NCI-H1694 treated with DMSO at 0.1 percent for 48 hours (cell line): ENCODE data around the gene IPMK.
"Not testable (repeated sequence)": the region's sequence is repeated elsewhere in the genome, so short reads cannot be mapped to it uniquely, and the experiment has no call there.

ENCODE experiments used
- DNase-seq: peaks from one replicate; lab custom pipeline; 2025; lab: John Stamatoyannopoulos, UW

Gene IPMK

DNA sequence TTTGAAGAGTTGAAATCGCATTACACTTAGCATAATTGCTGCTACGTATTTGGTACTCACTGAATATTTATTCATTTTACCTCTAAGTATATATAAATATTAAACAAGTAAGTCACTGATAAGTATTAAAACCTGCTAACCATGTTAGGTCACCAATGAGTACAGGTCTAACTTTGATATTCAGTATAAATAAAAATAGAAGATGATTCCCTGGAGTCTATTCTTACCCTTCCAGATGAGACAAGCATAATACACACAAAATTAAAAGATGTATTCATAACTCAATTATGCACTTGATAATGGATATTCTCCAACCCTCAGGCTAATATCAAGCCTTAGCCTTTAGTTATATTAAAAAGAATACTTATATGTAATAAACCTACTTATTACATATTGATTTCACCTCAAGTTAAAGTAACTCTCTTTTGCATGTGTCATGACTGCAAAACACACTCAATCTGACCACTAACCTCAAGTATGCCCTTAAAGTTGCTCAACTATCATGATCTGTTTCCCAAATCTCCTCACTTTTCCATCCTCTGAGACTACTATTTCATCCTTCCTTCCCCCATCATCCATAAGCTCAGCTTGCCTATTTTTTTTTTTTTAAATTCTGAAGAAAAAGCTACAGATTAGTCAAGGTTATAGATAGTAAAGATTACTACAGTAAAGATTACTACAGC lies 46.8 kb downstream of the IPMK start:
- DNase-seq, result no peak

DNA sequence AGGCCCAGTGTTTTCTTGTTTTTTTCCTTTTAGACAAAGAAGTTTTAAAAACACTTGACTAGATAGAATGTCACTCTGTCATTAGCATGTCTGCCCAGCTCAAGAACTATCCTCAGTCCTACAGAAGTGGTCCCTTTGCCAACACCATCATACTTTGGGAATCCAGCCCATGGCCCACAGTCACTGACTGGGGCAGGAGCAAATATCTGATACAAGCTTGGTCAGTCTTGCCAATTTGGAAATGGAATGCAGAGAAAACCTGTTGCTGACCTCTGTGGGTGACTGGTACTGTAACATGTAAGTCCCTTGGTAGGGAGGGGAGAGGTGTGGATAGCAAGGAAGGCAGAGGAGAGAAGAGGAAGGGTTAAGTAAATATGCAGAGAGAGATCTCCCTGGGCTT lies 47.8 kb downstream of the IPMK start:
- no peak for DNase-seq

DNA sequence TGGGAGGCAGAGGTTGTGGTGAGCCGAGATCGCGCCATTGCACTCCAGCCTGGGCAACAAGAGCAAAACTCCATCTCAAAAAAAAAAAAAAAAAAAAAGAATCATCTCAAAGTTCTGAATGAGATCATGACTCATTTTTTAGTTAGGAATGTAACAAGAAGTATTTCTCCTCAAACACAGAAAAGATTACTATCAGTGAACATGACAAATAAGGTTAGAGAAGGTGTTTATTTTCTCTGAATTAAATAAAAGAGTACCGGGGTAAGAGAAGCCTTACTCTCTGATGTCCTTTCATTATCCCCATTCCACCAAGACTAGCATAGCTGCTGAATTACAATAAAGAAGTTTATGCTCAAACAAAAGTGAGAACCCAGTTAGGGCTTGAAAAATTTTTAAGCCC lies 50.1 kb downstream of the IPMK start:
- DNase-seq, result no peak

DNA sequence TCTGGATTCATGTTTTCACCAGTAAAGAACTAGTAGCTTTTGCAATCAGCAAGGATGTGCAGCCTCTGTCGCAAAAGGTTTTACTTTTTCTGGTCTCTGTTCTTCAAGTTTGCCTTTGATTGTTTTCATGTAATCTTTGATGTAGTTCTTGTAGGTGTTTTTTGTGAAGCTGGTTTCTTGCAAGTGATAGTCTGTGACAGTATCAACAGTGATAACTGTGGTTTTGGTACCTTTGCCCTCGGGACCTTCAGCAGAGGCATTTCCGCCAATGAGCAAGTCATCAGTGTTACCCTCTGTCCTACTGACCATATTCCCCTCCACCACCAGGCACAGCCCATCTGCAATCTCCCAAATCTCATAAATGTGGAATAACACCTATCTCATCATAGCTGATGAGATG lies 55.1 kb downstream of the IPMK start:
- no peak for DNase-seq

DNA sequence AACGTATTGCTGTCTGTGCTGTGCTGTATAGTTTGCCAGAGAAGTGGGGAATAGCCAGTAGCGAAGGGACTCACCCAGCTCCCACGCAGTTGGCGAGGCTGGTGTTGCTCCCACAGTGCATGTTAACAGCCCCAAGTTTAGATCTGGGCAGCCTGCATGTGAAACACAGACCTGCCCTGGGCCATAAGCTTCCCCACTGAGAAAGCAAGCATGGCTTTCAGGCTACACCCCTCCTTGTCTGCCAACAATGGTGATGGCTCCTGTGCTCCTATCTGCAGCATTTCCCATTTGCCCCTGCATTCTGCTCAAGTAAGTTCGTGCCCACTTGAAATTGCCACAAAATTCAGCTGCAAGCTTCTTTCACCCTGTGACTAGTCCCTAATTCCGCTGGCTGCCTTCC lies 57.5 kb downstream of the IPMK start:
- DNase-seq, result no peak

DNA sequence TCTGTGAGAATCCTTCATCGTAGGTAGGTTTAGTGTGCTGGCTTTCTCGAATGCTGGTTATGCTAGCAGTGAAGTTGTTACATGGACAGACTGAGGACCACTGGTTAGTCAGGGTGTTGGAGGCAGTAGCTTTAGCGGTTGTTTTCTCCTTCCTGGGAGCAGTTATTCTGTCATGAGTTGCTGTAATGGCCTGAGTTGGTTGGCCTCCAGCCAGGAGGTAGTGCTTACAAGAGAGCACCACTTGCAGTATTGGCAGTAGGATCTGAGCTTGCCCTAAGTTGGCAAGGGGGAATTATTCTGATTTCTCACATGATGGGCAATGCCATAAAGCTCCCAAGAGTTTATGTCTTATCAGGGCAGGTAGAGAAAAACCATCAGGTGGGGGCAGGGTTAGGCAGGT lies 58.0 kb downstream of the IPMK start:
- no peak for DNase-seq

DNA sequence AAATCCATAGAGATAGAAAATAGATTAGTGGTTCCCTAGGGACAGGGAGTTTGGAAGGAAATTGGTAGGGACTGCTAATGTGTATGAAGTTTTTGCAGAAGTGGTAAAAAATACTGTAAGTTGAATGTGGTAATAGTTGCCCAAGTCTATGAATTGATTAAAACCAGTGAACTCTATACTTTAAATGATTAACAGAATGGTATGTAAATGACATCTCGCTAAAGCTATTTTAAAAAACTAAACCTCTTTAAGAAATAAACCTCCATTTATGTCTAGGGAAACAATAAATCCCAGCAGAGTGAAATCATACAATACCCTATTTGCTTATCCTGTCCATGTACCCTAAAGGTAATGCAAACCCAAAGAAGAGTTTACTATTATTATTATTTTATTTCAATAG lies 61.4 kb downstream of the IPMK start:
- no peak for DNase-seq

DNA sequence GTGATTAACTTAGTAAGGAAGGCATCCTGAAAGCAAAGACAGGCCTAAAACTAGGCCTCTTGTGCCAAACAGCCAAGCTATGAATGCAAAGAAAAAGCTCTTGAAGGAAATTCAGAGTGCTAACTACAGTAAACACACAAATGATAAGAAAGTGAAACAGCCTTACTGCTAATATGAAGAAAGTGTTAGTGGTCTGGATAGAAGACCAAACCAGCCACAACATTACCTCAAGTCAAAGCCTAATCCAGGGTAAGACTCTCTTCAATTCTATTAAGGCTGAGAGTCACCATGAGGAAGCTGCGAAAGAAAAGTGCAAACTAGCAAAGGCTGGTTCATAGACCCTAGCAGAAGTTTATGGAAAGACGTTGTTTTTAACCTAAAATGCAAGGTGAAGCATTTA lies 66.0 kb downstream of the IPMK start:
- DNase-seq, result no peak

DNA sequence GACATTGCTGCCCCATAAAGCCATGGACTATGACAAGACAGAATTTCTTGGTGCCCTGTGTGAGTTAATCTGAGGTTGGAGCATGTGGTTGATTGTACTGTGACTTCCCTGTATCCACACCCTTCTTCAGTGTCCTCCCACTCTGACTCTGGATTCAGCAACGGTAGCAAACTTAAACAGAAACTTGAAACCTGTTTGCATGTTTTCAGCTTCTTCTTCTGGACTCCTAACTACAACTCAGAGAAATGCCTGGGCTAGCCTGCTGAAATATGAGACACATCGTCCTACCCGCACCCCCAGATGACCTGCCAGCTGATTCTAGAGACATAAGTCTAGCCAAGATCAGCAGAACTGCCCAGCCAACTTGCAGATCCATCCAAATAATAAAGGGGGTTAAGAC lies 78.4 kb downstream of the IPMK start:
- no peak for DNase-seq

DNA sequence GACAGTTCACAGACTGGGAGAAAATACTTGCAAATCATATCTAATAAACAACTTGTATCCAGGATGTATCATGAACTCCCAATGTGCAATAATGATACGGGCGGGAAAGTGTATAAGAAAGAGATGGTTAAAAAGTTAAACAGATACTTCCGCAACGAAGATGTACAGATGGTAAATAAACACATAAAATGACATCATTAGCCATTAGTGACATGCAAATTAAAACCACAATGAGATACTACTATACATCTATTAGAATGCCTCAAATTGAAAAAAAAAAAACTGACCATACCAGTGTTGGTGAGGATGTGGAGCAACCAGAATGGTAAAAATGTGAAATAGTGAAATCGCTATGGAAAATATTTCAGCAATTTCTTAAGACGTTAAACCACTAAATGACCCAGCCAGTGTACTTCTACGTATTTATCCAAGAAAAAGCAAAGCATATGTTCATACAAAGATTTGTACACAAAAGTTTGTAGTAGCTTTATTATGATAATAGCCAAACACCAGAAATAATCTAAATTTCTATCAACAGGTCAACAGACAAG lies 83.5 kb downstream of the IPMK start:
- no peak for DNase-seq

DNA sequence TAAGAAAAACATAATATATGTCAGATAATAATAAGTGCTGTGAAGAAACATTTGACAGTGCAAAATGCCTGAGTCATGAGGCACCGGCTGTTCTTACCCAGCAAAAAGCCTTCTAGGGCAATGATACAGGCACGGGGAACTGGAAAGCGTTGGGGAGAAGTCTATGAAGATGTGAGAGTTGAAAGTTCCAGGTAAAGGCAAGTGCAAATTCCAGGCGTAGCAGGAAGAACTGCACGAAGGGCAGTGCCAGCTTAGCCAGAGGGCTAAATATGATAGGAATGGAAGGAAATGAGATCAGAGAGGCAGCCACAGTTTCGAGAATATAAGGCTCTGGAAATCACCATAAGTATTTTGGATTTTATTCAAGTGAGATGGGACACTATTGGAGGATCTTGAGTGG lies 87.0 kb downstream of the IPMK start:
- no peak for DNase-seq

DNA sequence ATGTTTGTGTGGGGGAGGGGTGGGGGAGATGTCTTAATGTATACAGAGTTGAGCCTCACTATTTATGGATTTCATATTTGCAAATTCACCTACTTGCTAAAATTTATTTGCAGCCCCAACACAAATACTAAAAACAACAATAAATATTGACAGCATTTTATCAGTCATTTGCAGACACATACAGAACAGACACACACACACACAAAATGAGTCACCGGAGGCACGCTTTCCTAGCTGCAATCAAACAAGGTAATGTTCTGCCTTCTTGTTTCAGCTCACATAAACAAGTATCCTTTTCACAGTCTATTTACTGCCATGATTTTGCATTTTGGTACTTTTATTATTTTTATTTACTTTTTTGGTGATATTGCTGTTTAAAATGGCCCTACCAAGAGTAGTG lies 88.5 kb downstream of the IPMK start:
- DNase-seq, result no peak

DNA sequence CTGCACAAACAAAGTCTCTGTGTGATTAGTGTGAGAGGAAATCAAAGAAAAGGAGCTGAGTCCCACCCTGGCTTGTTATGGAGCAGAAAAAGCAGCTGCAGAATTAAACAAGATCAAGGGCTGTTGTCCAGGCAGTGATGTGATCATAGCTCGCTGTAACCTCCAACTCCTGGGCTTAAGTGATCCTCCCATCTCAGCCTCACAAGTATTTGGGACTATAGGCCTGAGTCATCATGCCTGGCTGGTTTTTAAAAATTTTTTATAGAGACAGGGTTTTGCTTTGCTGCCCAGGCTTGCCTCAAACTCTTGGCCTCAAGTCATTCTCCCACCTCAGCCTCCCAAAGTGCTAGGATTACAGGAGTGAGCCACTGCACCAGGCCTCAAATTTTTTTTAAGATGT lies 88.9 kb downstream of the IPMK start:
- DNase-seq, result no peak

DNA sequence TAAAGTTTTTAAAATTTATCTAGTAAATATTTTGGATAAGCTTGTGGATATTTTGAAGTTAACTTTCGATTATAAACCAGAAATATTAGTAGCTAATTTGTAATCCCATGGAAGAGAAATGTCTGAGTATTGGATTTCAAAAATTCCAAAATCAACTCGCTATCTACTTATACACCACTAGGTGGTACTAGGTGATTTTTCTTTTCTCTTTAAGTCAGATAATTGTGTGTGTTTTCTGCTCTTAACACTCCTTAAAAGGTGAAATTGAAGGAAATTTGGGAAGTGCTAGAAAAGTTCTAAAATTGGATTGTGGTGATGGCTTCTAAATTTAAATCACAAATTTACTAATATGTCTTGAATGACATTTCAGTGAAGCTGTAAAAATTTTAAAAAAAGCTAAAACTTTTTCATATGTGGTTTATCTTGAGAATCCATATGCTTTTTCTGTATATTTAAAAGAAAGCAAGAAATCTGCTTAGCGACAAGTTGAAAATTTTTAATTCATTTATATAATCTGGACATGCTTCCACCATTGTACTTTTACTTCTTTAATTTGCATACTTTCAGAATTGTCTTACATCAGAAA lies 90.2 kb downstream of the IPMK start:
- peak; percentile 30 for DNase-seq

DNA sequence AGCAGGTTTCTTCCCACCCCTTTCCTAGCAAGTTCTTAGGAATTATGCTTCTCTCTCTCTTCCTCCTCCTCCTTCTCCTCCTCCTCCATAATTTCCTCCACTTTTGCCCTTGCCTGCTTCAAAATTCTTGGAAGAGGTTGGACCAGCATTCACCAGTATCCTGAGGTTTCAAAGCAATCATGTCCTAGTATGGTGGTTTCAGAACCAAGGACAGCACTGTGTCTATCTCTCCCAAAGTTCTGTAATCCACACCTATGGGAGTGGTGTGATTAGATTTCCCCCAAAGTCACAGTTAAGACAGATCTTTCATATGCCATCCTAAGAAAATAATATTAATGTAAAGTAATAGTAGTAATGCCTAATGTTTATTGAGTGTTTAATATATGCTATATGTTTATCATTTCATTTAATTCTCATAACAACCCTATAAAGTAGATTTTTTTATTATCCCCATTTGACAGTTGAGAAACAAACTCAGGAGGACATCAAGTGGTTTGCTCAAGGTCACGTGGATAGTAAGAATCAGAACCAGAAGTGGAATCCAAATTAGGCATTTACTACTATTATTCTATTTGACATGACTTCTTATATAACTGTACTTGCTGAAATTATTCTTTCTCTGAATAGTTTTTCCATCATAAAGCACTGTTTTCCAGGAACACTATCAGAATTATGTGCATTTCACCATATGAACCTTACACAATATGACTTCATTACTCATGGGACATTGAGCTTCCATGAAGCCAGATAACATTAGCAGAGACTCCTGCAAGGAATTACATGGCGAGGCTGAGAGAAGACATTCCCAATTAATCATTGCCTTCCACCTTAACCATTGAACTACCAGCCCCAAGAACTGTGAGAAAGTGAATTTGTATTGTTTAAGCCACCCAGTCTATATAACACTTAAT lies 91.4 kb downstream of the IPMK start:
- DNase-seq, result no peak

DNA sequence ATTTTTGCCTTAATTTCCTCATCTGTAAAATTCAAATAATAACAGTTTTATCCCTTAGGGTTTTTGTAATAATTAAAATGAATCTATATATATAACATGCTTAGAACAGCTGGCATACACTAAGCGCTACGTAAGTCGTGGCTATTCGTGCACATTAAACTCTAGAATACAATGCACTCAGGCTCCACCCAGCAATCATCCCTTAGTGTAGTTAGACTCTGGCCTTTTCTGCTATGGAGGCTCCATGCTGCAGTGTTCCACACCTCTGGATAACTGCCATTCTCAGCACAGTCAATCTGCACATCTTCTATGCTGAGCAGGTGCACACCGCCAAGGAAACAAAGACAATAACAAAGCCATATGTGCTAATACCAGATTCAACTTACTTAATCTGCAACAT lies 92.9 kb downstream of the IPMK start:
- no peak for DNase-seq

DNA sequence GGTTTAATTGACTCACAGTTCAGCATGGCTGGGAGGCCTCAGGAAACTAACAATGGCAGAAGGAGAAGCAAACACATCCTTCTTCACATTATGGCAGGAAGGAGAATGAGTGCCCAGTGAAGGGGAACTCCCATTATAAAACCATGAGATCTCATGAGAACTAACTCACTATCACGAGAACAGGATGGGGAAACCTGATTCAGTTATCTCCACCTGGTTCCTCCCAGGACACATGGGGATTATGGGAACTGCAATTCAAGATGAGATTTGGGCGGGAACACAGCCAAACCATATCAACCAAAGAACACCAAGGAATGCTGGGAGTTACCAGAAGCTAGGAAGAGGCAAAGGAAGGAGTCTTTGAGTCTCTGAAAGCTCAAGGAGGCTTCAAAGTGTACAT lies 94.3 kb downstream of the IPMK start:
- no peak for DNase-seq

DNA sequence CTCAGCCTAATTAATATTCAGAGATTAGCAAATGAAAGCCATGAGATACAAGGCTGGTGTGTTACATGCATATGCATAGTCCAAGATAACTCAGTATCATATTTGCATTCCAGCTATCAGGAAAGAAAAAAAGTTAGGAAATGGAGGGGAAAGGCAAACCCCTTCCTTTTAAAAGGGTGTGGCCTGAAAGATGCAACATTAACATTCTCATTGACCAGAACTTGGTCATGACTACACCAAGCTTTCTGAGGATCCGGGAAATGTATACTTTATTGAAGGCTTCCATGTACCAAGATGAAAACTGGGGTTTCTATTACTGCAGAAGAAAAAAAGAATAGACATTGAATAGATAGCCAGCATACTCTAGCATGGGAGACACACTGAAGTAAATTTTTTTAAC lies 96.5 kb downstream of the IPMK start:
- DNase-seq, result no peak

DNA sequence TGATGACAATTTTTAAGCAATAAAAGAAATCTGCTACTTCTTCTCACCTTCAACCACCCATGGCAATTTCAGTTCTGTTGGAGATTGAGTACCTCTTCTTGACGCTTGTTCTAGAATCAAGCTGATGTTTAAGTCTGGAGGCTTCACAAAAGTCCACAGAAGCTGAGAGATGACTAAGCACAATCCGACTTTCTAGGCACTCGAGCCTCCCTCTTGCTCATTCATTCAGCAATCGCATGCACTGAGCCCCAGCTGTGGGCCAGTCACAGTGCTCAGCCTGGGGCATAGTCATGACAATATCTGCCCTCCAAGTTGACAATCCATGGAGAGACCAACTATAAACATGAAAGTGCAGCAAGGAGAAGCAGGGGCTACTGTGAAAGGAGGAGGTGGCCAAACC lies 103.2 kb downstream of the IPMK start:
- no peak for DNase-seq

DNA sequence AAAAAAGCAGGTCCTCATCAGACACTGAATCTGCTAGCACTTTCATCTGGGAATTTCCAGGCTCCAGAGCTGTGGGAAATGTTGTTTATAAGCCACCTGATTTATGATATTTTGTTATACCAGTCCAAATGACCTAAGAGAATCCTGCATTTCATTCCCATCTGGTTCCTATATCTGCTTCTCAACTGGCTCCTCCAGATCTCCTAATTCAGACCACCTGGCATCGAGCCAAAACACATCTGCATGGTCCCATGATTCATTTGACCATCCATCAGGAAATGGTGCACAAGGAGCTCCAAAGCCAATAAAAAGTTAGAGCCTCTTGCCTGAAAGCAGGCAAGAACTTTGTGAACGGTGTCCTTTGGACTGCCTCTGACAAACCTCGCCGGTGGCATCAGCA lies 108.9 kb downstream of the IPMK start:
- no peak for DNase-seq

DNA sequence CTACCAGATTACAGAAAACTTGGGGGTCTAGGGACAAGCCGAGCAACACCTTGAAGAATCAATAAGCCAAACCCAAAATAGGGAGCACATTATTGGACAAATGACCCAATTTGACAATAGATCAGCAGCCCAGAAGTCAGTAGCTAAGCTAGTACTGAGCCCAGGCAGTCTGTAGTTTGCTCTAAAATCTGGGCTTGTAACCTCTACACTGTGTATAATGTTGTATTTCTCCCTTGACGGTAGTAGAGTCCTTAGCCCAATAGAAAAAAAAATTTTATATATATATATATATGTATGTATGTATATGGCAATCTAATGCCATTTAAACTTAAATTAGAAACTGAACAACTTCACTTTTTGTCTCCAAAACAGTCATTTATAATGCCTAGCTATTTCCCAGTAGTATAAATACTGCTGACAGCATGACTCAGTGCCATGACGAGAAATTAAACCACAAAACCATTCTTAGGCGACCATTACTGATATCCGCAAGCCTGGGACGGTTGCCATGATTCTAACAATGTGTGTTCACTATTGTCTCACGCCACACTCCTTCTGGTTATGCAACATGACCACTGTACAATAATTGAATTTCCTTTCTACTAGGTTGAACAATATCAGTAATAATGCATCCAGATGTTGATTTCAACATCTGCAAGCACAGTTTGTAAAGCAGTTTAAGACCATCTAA lies 110.5 kb downstream of the IPMK start:
- no peak for DNase-seq

DNA sequence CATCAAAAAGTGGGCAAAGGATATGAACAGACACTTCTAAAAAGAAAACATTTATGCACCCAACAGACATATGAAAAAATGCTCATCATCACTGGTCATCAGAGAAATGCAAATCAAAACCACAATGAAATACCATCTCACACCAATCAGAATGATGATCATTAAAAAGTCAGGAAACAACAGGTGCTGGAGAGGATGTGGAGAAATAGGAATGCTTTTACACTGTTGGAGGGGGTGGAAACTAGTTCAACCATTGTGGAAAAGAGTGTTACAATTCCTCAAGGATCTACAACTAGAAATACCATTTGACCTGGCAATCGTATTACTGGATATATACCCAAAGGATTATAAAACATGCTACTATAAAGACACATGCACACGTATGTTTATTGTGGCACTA lies 111.8 kb downstream of the IPMK start:
- DNase-seq, result not testable (repeated sequence)
